ENCODE data around the gene SLC47A1. TPM values are rescaled to one million over a fixed set of nuclear protein-coding genes. Genes with fewer than 3 reads are reported as not detected.
A peak's percentile ranks its signal among the peaks of the same experiment; 100 is the strongest.
"Not testable (repeated sequence)": the region's sequence is repeated elsewhere in the genome, so short reads cannot be mapped to it uniquely, and the experiment has no call there.

The SLC47A1 gene
- total RNA-seq = 0.63 and 1.7 TPM in 2 replicates

DNA sequence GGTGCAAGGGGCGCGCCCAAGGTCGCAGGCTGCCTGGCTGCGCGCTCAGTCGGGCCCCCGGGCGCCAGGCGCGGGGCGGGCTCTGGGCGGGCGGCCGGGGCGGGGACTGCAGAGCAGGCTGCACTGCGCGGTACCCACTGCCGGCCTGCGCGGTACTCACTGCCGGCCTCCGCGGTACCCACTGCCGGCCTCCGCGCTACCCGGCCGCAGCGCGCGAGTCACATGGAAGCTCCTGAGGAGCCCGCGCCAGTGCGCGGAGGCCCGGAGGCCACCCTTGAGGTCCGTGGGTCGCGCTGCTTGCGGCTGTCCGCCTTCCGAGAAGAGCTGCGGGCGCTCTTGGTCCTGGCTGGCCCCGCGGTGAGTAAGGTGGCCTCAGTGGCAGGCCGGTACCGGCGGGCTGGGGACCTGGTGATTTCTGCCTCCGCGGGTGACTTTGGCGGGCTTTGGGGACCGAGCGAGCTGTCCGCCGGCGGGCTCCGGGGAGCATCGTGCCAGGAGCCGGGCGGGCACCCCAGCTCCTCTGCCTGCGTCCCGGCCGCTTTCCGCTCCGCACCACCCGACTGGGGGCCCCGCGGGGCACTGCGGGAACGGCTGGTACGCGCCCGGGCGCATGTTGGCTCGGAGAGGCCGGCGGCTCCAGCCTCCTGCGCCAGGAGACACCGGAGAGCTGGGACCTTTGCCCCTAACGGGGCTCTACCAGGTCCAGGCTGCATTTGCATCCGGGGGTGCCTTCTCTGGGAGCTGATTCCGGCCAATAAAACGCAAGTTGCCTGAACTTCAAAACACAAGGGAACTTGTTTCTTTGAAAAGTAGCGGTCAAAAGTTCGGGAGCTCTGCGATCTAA is at the start of gene SLC47A1:
SLC47A1 (plus strand) TSS at position 137 of the 844 bp plus-strand sequence; CDS start at position 223, 86 bp downstream.
- peak in 1 of 2 donors; percentile 50 for DNase-seq (ENCODE audit: low read depth in 2 of 2)

- DNase-seq (ENCODE audit: low read depth in 2 of 2) = no peak
These were observed 47.8 kb upstream of the SLC47A1 start for GRCh38 chr17:19485800-19486340.

DNA sequence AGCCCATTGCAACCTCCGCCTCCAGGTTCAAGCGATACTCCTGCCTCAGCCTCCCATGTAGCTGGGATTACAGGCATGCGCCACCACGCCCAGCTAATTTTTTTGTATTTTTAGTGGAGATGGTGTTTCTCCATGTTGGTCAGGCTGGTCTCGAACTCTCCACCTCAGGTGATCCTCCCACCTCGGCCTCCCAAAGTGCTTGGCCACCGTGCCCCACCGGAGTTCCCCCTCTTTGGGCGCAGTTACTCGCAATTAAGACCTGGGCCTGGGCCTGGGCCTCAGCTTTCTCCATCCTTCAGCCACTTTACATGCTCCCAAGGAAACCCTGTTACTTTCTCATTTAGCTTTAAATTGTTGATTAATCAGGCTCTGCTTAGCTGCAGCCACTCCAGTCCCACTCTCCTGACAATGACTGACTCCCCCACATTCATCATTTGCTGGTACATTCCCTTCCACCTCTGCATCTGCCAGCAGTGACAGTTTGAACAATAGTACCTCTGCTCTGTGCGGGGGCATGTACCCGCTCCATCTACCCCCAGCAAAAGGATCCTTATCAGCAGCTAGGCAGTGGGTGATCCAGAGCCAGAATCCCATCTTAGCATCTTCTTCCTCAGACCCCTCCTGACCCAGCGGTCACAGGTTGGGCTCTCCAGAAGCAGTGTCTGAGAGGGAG is 47.2 kb upstream of the SLC47A1 start:
- DNase-seq (ENCODE audit: low read depth in 2 of 2) = no peak

GRCh38 chr17:19487024-19487600 is 46.5 kb upstream of the SLC47A1 start:
- DNase-seq (ENCODE audit: low read depth in 2 of 2) = no peak

GRCh38 chr17:19492141-19492540 is 41.5 kb upstream of the SLC47A1 start:
- no peak for DNase-seq (ENCODE audit: low read depth in 2 of 2)

- no peak for DNase-seq (ENCODE audit: low read depth in 2 of 2)
These were observed 38.5 kb upstream of the SLC47A1 start for GRCh38 chr17:19494961-19495806.

DNA sequence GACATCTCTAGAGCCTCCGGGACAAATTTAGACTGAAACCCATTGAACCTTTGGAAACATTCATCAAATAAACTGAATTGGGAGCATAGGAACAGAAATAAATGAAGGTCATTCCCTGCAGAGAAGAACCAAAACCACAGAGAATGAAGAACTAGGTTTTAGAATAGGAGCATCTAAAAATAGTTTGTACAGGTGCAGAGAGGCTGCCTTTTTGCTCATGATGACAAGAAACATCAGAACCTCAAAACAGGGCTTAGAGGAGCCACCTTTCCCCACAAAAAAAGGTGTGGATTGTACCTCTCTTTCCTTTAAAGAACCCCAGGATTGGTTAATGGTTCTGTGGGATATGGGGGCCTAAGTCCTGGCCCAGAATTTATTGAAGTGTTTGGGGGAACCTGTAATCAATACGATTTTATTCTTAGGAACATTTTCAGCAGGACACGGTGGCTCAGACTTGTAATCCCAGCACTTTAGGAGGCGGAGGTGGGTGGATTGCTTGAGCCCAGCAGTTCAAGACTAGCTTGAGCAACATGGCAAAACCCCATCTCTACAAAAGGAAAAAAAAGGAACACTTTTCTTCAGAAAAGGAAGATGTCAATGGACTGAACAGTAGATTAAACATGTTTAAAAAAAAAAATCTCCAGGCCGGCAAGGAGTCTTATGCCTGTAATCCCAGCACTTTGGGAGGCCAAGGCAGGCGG is 37.7 kb upstream of the SLC47A1 start:
- DNase-seq (ENCODE audit: low read depth in 2 of 2) = no peak

GRCh38 chr17:19497624-19498023 is 36.0 kb upstream of the SLC47A1 start:
- no peak for DNase-seq (ENCODE audit: low read depth in 2 of 2)

DNA sequence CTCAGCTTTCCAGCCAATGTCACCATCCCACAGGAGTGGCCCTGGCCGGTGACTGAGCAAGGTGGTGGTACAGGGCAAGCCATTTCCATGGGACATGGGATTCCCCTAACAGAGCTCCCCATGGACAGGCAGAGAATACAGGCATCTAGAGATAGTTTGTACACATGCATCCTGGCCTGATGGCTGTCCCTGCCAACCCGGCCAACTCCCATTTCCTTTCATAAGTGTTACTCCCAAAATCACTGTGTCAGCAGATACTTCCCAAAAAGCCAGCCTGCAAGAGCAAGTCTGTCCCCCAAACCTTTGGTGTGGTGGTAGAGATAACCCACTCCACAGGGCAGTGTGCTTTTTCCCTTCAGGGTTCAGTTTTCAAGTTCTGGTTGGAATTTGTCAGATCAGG is 32.4 kb upstream of the SLC47A1 start:
- DNase-seq (ENCODE audit: low read depth in 2 of 2) = no peak

DNA sequence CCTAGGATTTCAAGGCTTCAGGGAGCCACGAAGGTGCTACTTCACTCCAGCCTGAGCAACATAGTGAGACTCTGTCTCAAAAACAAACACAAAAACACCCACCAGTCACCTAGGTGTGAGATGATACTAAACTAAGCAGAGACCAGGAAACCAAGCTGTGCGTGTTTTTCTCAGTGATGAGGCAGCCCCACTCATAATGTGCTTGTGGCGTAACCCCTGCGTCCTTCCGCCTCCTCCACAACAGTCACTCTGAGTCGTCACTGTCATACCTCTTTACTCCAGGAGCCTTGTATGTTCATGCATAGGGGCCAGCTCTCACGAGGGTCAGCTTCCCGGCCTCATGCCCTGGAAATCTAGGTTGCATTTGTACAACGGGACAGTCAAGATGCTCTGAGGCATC is 31.1 kb upstream of the SLC47A1 start:
- no peak for DNase-seq (ENCODE audit: low read depth in 2 of 2)

DNA sequence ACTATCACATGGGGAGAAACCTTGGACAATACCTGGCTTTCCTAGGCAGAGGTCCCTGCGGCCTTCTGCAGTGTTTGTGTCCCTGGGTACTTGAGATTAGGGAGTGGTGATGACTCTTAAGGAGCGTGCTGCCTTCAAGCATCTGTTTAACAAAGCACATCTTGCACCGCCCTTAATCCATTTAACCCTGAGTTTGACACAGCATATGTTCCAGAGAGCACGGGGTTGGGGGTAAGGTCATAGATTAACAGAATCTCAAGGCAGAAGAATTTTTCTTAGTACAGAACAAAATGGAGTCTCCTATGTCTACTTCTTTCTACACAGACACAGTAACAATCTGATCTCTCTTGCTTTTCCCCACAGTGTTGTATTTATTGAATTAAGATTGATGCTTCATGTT is 28.1 kb upstream of the SLC47A1 start:
- not testable (repeated sequence) for DNase-seq (ENCODE audit: low read depth in 2 of 2)

DNA sequence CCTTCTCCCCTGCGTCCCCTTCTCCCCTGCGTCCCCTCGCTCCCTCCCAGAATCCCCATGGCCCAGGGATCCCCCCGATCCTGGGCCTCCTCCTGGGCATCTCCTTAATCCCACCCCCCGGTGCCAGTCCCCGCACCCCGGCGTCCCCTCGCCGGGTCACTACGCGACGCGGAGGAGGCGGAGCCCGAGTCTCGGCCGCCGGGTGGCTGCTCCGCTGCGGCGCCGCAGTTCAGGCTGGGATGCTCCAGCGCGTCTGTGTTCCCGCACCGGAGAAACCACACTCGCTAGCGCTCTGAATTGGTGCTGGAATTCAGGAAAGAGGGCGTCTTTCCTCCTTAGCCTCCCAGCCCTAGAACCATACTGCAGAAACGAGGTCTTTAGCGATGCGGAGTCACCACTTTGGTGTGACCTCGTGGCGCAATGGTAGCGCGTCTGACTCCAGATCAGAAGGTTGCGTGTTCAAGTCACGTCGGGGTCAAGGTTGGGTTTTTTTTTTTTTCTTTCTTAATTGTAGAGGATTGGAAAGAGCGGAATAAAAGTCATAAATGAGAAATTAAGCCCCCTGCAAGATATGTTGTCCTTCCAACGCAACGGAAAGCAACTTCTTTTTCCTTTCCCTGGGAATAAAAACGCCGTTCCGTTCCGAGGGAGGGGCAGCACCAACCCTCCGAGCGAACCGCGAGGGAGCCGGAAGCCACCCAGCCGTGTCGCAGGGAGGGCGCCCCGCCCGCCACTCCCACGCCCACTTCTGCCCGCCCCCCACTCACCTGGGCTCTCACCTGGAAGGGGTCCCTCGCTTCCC is 25.7 kb upstream of the SLC47A1 start:
- DNase-seq (ENCODE audit: low read depth in 2 of 2) = peak; percentile 87 to 89

- DNase-seq (ENCODE audit: low read depth in 2 of 2) = no peak
These were observed 25.1 kb upstream of the SLC47A1 start for GRCh38 chr17:19508577-19508867.

- not testable (repeated sequence) for DNase-seq (ENCODE audit: low read depth in 2 of 2)
These were observed 24.3 kb upstream of the SLC47A1 start for GRCh38 chr17:19509281-19509852.

- no peak for DNase-seq (ENCODE audit: low read depth in 2 of 2)
These were observed 22.8 kb upstream of the SLC47A1 start for GRCh38 chr17:19510903-19511302.

DNA sequence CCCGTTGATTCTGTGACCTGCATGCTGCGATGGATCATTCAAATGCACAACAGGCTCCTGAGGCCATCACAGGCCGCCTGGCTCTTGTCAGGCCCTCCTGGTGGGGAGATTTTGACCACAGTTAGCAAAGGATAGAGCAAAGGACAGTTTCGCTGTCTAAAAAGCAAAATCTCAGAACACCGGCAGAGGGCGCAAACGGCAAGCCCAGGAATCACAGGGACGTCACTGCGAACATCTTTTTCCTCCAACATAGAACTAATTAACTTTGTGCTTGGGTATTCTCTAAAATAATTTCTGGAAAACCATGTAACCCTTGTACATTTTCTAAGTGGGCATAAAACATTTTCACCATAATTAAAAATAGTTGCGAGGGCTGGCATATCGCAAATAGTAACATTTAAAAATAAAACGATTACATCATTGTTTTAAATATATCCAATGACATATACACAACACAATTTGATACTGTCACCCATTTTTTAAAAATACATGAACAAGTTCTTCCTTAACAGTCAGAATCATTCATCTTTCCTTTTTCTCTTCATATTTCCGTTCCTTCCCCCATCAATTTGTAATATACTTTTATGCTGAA is 19.7 kb upstream of the SLC47A1 start:
- DNase-seq (ENCODE audit: low read depth in 2 of 2) = peak; percentile 60 to 71

DNA sequence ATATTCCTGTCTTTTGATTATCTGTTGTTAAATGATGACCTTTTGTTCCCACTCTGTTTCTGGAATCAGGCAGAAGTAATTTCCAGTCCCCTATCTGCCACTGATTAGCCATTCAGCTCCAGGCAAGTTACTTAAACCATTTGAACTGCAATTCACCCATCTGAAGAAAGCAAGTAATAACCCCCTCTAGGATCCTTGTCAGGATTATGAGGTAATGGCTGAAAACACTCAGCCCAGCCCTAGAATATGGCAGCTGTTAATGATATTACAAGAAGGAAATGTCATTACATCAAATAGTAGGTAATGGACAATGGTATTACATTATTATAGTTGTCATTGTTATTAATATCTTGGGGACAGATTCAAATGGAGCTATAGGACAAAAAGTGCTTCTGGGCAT is 16.0 kb upstream of the SLC47A1 start:
- DNase-seq (ENCODE audit: low read depth in 2 of 2) = no peak

- DNase-seq (ENCODE audit: low read depth in 2 of 2) = not testable (repeated sequence)
These were observed 14.0 kb upstream of the SLC47A1 start for GRCh38 chr17:19519388-19520291.

Data from dermis microvascular lymphatic vessel endothelial cell (primary cell).